Stimulated activated naive B cell treated with anti-CD40 and anti-IgM and Interleukin-4, amounts not matched to agents 10 μg/mL and 1 μg/mL and 100 μg/mL, for 72 hours (primary cell): Measurements from ENCODE around the gene SPATS1.
A peak's percentile ranks its signal among the peaks of the same experiment; 100 is the strongest.
"Not testable (repeated sequence)": the region's sequence is repeated elsewhere in the genome, so short reads cannot be mapped to it uniquely, and the experiment has no call there.

Experiments
- ATAC-seq, 2 donors: fragments of 150-1000 bp; cut with Tn5 transposase; replicated peaks; 2 replicates each; pipeline ENCODE4 v1.10.0; 2021; ENCODE audit warnings: moderate library complexity in 1 of 2
- DNase-seq: peaks from one replicate; pipeline ENCODE4 v3.0.0; 2021
- H3K27ac Mint-ChIP-seq: one replicate; pipeline ENCODE4 v1.8.0; 2022; ENCODE audit warnings: mild to moderate bottlenecking, mixed read lengths
- H3K27me3 Mint-ChIP-seq, 2 donors: one replicate each; pipeline ENCODE4 v1.8.0; 2022; ENCODE audit warnings: mixed read lengths in 2 of 2
- H3K36me3 Mint-ChIP-seq, 2 donors: one replicate each; pipeline ENCODE4 v1.8.0; 2022; ENCODE audit warnings: mixed read lengths in 2 of 2, mild to moderate bottlenecking in 1 of 2
- H3K4me1 Mint-ChIP-seq, 2 donors: one replicate each; pipeline ENCODE4 v1.8.0; 2022; ENCODE audit warnings: mixed read lengths in 2 of 2, mild to moderate bottlenecking in 1 of 2
- H3K4me3 Mint-ChIP-seq, 2 donors: one replicate each; pipeline ENCODE4 v1.8.0; 2022; ENCODE audit warnings: mild to moderate bottlenecking in 2 of 2, mixed read lengths in 2 of 2, moderate library complexity in 1 of 2
- H3K9me3 Mint-ChIP-seq, 2 donors: one replicate each; pipeline ENCODE4 v1.8.0; 2022; ENCODE audit warnings: mixed read lengths in 2 of 2, mild to moderate bottlenecking in 1 of 2

Gene SPATS1

DNA sequence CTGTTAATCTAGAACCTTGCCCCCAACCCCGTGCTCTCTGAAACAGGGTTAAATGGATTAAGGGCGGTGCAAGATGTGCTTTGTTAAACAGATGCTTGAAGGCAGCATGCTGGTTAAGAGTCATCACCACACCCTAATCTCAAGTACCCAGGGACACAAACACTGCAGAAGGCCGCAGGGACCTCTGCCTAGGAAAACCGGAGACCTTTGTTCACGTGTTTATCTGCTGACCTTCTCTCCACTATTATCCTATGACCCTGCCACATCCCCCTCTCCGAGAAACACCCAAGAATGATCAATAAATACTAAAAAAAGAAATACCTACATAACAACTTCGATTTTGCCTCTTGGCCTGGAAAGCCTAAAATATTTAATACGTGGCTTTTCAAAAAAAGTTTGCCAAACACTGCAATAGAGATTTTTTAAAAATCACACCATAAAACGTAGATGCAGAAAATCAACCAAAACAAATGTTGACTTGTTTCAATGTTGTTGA, 25.3 kb upstream of the SPATS1 start:
- not testable (repeated sequence) for H3K4me3 Mint-ChIP-seq, H3K27ac Mint-ChIP-seq, H3K36me3 Mint-ChIP-seq, DNase-seq, H3K9me3 Mint-ChIP-seq, ATAC-seq
- Mint-ChIP-seq H3K27me3 (peaks cover 29 to 40% of the 10 kb centered on the region in 2 donors), H3K4me1 (peaks cover 8 to 14% of the 10 kb centered on the region in 2 donors)

DNA sequence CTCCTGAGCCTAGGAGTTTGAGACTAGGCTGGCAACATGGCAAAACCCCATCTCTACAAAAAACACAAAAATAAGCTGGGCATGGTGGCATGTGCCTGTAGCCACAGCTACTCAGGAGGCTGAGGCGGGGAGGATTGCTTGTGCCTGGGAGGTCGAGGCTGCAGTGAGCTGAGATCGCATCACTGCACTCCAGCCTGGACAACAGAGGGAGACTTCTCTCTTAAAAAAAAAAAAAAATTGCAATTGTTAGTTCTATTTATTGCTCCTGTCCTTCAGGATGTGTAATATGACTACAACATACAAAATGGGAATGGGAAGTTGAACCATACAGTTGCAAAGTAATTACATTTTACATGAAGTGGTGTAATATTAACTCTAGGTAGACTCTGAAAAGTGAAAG, 21.2 kb upstream of the SPATS1 start:
- Mint-ChIP-seq H3K9me3 (peaks cover 0 to 2% of the 10 kb centered on the region in 2 donors), H3K36me3 (no peaks in the 10 kb centered on the region), H3K27ac (no peak overlapping the region), H3K4me1 (no peaks in the 10 kb centered on the region), H3K4me3 (no peak overlapping the region), H3K27me3 (peaks cover 29 to 40% of the 10 kb centered on the region in 2 donors)
- DNase-seq, result no peak
- ATAC-seq, result no peak

DNA sequence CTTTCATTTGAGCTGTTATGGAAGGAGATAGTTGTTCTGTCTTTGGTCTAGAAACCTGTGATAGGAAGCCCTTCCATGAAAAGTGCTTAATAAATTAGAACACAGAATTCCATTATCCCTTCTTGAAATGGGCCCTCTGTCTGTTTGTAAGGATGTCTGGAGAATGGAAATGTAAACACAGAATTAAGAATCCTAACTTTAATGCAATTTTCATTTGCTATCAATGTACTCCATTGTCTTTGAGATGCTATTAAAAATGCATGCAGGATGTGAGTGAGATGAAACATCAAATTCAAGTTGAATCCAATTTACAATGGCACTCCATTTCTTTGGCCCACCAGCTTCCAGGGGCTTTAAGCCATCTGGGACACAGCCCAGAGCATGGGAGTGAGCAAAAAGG, 15.4 kb upstream of the SPATS1 start:
- Mint-ChIP-seq H3K27me3 (peaks cover 11 to 33% of the 10 kb centered on the region in 2 donors), H3K4me1 (no peaks in the 10 kb centered on the region), H3K4me3 (no peak overlapping the region), H3K9me3 (no peaks in the 10 kb centered on the region), H3K27ac (no peak overlapping the region), H3K36me3 (no peaks in the 10 kb centered on the region)
- ATAC-seq, result no peak
- DNase-seq, result no peak

DNA sequence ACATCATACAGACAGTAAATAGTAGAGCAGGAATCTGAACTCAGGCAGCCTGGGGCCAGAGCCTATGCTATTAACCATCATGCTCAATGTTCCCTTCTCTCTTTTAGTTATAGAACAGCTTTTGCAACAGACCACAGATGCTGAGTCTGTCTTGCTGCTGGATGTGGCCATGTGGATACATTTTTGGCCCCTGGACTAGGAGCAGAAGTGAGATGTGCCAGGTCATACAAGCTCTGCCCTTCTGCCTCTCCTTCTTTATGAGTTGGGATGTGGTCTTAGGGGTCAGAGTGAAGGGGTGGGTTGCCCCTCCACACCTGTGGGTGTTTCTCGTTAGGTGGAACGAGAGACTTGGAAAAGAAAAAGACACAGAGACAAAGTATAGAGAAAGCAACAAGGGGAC, 14.7 kb upstream of the SPATS1 start:
- no peaks in the 10 kb centered on the region for H3K4me1 Mint-ChIP-seq
- H3K27ac Mint-ChIP-seq, result no peak overlapping the region
- DNase-seq, result no peak
- H3K9me3 Mint-ChIP-seq, result no peaks in the 10 kb centered on the region
- peaks cover 17 to 39% of the 10 kb centered on the region in 2 donors for H3K27me3 Mint-ChIP-seq
- no peak for ATAC-seq
- no peak overlapping the region for H3K4me3 Mint-ChIP-seq
- H3K36me3 Mint-ChIP-seq, result no peaks in the 10 kb centered on the region

DNA sequence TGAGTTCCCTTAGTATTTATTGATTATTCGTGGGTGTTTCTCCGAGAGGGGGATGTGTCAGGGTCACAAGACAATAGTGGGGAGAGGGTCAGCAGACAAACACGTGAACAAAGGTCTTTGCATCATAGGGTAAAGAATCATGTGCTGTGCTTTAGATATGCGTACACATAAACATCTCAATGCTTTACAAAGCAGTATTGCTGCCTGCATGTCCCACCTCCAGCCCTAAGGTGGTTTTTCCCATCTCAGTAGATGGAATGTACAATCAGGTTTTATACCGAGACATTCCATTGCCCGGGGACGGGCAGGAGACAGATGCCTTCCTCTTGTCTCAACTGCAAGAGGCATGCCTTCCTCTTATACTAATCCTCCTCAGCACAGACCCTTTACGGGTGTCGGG, 14.2 kb upstream of the SPATS1 start:
- not testable (repeated sequence) for H3K36me3 Mint-ChIP-seq, H3K9me3 Mint-ChIP-seq, DNase-seq, ATAC-seq, H3K4me3 Mint-ChIP-seq, H3K4me1 Mint-ChIP-seq, H3K27ac Mint-ChIP-seq
- H3K27me3 Mint-ChIP-seq, result peaks cover 17 to 39% of the 10 kb centered on the region in 2 donors

DNA sequence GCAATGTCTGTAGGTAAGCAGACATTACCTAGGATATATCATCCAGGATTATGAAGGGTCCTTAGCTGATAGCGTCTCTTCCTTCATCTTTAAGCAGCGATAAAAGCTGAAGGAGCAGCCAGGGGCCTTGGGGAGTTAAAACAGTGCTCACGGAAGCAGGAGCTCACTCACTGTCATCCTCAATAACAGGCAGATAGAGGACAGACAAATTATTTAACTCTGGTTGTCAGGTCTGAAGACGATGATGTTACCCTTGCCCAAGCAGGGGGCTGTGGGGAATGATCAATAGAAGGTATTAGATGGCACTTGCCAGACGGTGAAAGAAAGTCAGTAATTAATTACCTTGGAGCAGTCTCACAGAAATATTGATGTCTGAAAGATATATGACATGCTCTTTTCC, 12.6 kb upstream of the SPATS1 start:
- no peak for DNase-seq

DNA sequence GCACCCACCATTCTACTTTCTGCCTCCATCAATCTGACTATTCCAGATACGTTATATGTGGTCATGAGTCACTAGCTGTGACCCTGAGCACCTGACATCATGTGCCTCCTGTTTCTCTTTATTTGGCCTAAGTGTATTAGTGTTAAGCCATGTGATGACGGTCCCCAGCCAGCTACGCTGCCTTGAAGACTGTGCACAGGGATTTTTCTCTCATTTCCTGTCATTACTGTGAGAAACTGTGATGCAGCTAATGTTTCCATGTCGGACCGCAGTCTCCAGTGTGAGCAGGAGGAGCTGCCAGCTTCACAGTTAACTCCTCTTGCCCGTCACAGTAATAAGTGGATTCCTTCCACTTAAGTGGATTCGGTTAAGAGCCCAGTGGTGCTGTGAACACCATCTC, 9.9 kb upstream of the SPATS1 start:
- H3K4me3 Mint-ChIP-seq, result no peak overlapping the region
- peaks cover 27 to 47% of the 10 kb centered on the region in 2 donors for H3K27me3 Mint-ChIP-seq

More for the DNA sequence above, 12.6 kb upstream of the SPATS1 start:
- H3K27ac Mint-ChIP-seq, result no peak overlapping the region
- no peaks in the 10 kb centered on the region for H3K4me1 Mint-ChIP-seq
- H3K9me3 Mint-ChIP-seq, result no peaks in the 10 kb centered on the region
- no peak for ATAC-seq
- peaks cover 23 to 39% of the 10 kb centered on the region in 2 donors for H3K27me3 Mint-ChIP-seq
- H3K4me3 Mint-ChIP-seq, result no peak overlapping the region
- no peaks in the 10 kb centered on the region for H3K36me3 Mint-ChIP-seq

DNA sequence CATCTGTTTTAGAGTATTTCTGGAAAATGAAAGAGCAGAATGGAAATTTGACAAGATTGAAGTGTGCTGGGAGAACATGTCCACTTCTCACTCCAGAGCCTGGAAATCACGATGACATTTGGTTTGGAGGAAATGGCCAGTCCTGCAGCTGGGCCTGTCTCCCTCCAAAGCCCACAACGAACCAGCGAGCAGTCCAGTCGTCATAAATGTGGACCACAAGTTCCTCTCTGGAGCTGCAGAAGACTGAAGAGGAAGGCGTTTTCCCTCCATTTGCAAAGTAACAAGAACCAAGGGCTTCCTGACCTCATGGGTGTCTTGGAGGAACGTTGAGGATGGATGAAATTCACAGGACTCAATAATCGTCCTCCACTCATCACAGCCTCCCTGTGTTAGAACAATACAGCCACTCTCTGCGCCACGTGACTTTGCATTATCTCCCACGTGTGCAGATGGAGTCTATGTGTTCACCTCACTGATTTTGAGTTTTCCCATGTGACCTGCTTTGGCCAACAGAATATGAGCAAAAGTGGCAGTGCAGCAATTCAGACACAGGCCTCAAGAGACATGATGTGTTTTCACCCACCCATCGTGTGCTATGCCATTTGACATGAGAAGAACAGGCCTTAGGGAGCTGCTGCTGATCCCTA, 9.1 kb upstream of the SPATS1 start:
- no peak for ATAC-seq
- Mint-ChIP-seq H3K27ac (no peak overlapping the region), H3K9me3 (no peaks in the 10 kb centered on the region), H3K36me3 (no peaks in the 10 kb centered on the region), H3K27me3 (peaks cover 27 to 40% of the 10 kb centered on the region in 2 donors), H3K4me3 (no peak overlapping the region), H3K4me1 (no peaks in the 10 kb centered on the region)
- no peak for DNase-seq

More for the DNA sequence above, 9.9 kb upstream of the SPATS1 start:
- no peak for ATAC-seq
- H3K27ac Mint-ChIP-seq, result no peak overlapping the region
- H3K9me3 Mint-ChIP-seq, result no peaks in the 10 kb centered on the region
- H3K4me1 Mint-ChIP-seq, result no peaks in the 10 kb centered on the region
- DNase-seq, result no peak
- no peaks in the 10 kb centered on the region for H3K36me3 Mint-ChIP-seq

DNA sequence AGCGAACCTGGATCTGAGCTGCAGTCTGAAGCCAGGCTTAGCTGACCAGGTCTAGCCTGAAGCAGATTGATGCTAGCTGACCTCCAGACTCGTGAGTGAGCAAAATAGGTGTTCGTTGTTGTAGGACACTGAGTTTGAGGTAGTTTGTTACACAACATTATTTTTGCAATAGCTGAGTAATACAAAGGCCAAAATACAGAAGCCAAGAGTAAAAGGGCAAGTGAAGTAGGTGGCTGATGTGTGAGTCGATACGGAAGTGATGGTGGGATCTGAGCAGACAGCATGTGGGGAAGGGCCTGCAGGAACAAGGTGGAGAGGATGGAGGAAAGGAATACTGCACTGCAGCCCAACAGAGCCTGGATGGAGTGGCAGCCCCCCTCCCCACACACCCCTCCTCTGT, 8.5 kb upstream of the SPATS1 start:
- H3K4me3 Mint-ChIP-seq, result no peak overlapping the region
- DNase-seq (no peak), ATAC-seq (no peak)
- peaks cover 27 to 35% of the 10 kb centered on the region in 2 donors for H3K27me3 Mint-ChIP-seq
- H3K4me1 Mint-ChIP-seq, result no peaks in the 10 kb centered on the region
- H3K27ac Mint-ChIP-seq, result no peak overlapping the region
- no peaks in the 10 kb centered on the region for H3K36me3 Mint-ChIP-seq
- no peaks in the 10 kb centered on the region for H3K9me3 Mint-ChIP-seq

DNA sequence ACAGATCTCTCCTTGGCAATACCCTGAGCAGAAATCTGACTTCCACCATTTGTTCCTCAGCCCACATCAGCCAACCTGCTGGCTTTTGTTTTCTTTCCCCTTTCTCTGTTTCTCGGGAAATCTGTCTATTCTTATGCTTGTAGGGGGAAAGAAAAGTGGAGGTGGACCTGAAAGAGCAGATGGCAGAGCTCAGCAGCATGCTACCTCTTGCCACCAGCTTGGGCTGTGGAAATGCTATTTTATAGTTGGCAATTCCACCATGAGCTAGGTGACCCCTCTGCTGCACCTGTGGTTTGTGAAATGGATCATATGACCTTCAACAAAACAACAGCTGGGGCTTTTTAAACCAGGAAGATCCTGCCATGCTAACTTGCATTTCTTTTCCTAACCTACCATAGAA, 6.8 kb upstream of the SPATS1 start:
- DNase-seq (no peak), ATAC-seq (no peak)
- H3K27ac Mint-ChIP-seq, result no peak overlapping the region
- no peak overlapping the region for H3K4me3 Mint-ChIP-seq
- H3K36me3 Mint-ChIP-seq, result no peaks in the 10 kb centered on the region
- H3K27me3 Mint-ChIP-seq, result peaks cover 16 to 18% of the 10 kb centered on the region in 2 donors
- peaks cover 0 to 2% of the 10 kb centered on the region in 2 donors for H3K4me1 Mint-ChIP-seq
- H3K9me3 Mint-ChIP-seq, result no peaks in the 10 kb centered on the region

DNA sequence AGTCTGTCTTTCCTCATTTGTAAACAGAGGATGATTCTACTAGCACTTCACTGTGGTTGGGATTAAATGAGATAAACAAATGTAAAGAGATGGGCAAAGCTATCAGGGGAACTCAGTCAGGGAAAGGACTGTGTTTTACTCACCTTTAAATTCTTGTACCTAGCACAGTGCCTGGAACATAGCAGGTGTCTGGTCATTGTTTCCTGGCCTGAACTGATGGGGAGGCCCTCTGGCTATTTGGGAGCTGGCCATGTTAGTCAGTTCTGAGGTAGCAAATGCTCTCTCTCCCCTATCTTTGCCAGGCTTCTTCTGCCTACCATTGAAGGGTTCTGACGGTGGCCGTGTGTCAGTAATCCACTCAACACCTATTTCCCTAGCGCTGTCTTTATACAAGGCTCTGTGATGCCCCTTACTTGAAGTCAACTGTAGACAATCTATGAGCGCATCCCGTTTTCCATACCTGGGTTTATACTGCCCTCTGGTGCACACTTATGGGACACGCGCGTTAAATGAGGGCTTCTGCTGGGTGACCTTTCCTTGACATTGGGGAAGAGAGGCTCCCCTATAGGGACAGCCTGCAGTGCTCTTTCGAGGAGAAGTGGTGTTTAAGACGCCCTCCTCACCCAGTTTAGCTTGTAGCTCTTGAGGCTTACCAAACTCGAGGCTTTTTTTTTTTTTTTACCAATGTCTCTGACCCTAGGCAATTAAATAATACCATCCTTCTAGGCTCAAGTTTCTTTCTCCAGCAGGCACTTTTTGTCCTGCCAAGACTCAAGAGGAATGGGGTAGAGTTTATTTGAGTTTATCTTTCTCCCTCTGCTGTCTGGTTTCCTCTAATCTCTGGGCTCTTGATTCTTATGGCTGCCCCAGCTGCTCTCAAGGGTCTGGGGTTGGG, 4.0 kb upstream of the SPATS1 start:
- no peaks in the 10 kb centered on the region for H3K9me3 Mint-ChIP-seq
- DNase-seq (peak; percentile 61), ATAC-seq (peak; percentile 86 to 94)
- peaks cover 2 to 5% of the 10 kb centered on the region in 2 donors for H3K4me1 Mint-ChIP-seq
- no peak overlapping the region for H3K4me3 Mint-ChIP-seq
- no peak overlapping the region for H3K27ac Mint-ChIP-seq
- peaks cover 30 to 32% of the 10 kb centered on the region in 2 donors for H3K27me3 Mint-ChIP-seq
- H3K36me3 Mint-ChIP-seq, result no peaks in the 10 kb centered on the region

DNA sequence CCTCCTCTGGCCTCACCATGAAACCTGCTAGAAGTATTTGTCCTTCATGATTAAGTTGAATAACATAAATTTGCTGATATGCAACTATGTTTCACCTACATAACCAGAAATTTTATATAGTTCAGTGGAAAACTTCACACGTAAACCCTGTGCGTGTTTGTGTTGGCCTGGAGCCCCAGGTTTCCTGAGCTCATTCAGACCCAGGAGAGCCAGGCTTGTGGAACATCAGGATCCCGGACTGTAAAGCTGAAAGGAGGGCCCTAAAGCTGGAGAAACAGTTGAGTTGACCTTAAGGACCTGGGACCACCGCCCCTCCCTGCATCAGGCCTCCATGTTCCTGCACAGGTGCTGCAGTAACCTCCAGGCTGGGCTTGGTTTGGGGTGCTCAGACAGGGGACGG, 3.1 kb upstream of the SPATS1 start:
- H3K4me1 Mint-ChIP-seq, result peaks cover 2 to 5% of the 10 kb centered on the region in 2 donors
- peaks cover 34 to 38% of the 10 kb centered on the region in 2 donors for H3K27me3 Mint-ChIP-seq
- ATAC-seq (no peak), DNase-seq (no peak)
- H3K27ac Mint-ChIP-seq, result no peak overlapping the region
- H3K4me3 Mint-ChIP-seq, result no peak overlapping the region
- no peaks in the 10 kb centered on the region for H3K36me3 Mint-ChIP-seq
- no peaks in the 10 kb centered on the region for H3K9me3 Mint-ChIP-seq

DNA sequence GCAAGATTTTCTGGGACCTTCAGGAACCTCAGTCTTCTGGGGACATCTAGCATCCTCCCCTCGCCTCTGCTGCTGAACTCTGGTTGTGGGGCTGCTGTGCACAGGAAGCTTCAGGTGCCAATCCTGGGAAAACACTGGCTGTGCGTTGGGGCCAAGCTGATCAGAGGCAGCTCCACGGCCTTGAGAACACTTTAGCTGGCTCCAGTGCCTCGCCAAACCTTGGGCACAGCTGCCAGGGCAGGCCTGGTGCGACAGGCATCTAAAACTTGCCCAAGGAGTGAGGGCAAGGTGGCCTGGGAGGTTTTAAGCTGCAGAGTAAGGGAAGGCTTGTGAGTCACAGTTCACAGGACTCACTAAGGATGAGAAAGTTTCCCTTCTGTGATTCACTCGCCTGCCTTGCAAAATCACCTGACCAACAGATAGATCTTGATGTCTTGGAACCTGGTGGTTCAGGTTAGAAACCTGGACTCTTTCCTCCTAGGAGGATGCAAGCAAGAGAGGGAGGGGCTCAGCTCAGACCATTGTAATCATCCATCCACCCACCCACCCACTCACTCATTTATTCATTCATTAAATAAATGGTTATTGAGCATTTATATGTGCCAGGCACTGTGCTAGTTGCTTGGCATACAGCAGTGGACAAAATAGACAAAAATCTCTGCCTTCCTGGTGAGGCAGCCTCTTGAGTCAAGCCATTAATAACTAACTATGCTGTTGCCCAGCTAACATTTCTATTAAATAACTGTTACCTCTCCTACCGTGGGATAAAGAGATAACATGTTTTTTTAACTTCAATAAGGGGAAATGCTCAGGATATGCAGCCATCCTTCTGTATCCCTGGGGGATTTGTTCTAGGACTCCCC, 2.5 kb upstream of the SPATS1 start:
- H3K9me3 Mint-ChIP-seq, result no peaks in the 10 kb centered on the region
- peaks cover 2 to 5% of the 10 kb centered on the region in 2 donors for H3K4me1 Mint-ChIP-seq
- ATAC-seq, result peak; percentile 46 to 64
- no peak overlapping the region for H3K4me3 Mint-ChIP-seq
- DNase-seq, result no peak
- no peak overlapping the region for H3K27ac Mint-ChIP-seq
- H3K36me3 Mint-ChIP-seq, result no peaks in the 10 kb centered on the region
- peaks cover 38 to 45% of the 10 kb centered on the region in 2 donors for H3K27me3 Mint-ChIP-seq
